Epithelial cell of proximal tubule (primary cell): Measurements from ENCODE around the gene GGT6. TPM values are rescaled to one million over a fixed set of nuclear protein-coding genes. Genes with fewer than 3 reads are reported as not detected.

Experiments
- DNase-seq: peaks from one replicate; pipeline ENCODE4 v3.0.0-alpha.2; 2011; ENCODE audit warnings: low read depth
- H3K4me3 ChIP-seq: 2 replicates; pipeline ENCODE4 v1.5.1; 2011; ENCODE audit warnings: low read depth, mild to moderate bottlenecking, low read length
- CTCF ChIP-seq: conservative IDR thresholded peaks from 2 replicates; pipeline ENCODE4 v1.5.1; 2012; ENCODE audit warnings: low read depth, mild to moderate bottlenecking, low read length
- total RNA-seq: library from RNA; depleted of rRNA; stranded (reverse); fragments of >200 nt; gene quantifications from 2 replicates; pipeline ENCODE4 v1.2.3, GENCODE V29; 2015

Gene GGT6
- total RNA-seq, 1 donor from 2014 or later: 0.86 TPM

GRCh38 chr17:4541328-4542002 is 18.9 kb downstream of the GGT6 start:
- no peak for DNase-seq
- TF ChIP-seq CTCF: peak; percentile 22
- H3K4me3 ChIP-seq: no peak overlapping the region

- no peak overlapping the region for H3K4me3 ChIP-seq
- TF ChIP-seq CTCF: no peak
Observed at GRCh38 chr17:4540687-4541327, 19.6 kb downstream of the GGT6 start.

GRCh38 chr17:4540224-4540651 is 20.1 kb downstream of the GGT6 start:
- TF ChIP-seq CTCF: peak; percentile 60
- no peak for DNase-seq
- H3K4me3 ChIP-seq: no peak overlapping the region

More at GRCh38 chr17:4540687-4541327, 19.6 kb downstream of the GGT6 start:
- no peak for DNase-seq

- no peak for TF ChIP-seq CTCF
- DNase-seq: no peak
- no peak overlapping the region for H3K4me3 ChIP-seq
Observed at GRCh38 chr17:4539576-4540223, 20.7 kb downstream of the GGT6 start.

- H3K4me3 ChIP-seq: no peak overlapping the region
- DNase-seq: no peak
- no peak for TF ChIP-seq CTCF
Observed at GRCh38 chr17:4539025-4539424, 21.4 kb downstream of the GGT6 start.

- no peak overlapping the region for H3K4me3 ChIP-seq
- DNase-seq: no peak
- no peak for TF ChIP-seq CTCF
Observed at GRCh38 chr17:4538236-4539002, 22.0 kb downstream of the GGT6 start.
